Measurements from ENCODE around the gene HOXD11.

Gene HOXD11

DNA sequence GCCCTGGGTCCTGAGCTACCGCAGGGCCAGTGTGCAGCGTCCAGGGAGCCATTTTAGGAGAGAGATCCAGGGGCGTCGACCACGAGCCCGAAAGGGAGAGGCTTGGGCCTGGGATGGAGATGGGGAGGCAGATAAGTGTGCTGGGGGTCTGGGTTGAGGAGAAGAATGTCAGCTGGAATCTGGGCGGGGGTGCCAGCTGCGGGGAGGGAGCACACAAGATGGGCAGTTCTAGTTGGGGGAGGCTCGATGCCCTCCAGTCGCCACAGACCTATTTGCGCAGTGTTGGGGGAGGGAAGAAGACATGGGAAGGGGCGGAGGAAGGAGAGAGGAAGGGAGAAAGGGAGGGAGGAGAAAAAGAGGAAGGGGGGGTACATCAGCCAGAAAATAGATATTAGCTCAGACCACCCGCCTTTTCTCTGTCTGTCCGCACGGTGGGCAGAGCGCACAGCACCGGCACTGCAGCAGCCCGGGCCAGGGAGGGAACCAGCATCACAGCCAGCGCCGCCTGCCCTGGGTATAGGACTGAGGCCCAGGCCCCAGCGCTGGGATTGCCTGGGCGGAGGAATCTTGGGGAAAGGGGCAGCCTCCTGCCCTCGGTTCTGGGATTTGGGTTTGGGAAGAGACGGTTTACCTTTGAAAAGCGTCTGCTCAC lies 1.9 kb upstream of the HOXD11 start:
- Histone ChIP-seq H3K4me1 (ENCODE audit: control insufficient read depth, insufficient read depth, low read length) (no peaks in the 10 kb centered on the region), H3K9me3 (ENCODE audit: control insufficient read depth, insufficient read depth, low read length) (no peaks in the 10 kb centered on the region), H3K4me3 (ENCODE audit: low read depth, low read length) (peak overlapping the region; percentile 30), H3K27me3 (ENCODE audit: control insufficient read depth, insufficient read depth, low read length) (peaks cover 94% of the 10 kb centered on the region), H3K36me3 (ENCODE audit: control insufficient read depth, insufficient read depth, low read length) (no peaks in the 10 kb centered on the region), H3K9ac (ENCODE audit: low read depth, low read length) (no peak overlapping the region)

DNA sequence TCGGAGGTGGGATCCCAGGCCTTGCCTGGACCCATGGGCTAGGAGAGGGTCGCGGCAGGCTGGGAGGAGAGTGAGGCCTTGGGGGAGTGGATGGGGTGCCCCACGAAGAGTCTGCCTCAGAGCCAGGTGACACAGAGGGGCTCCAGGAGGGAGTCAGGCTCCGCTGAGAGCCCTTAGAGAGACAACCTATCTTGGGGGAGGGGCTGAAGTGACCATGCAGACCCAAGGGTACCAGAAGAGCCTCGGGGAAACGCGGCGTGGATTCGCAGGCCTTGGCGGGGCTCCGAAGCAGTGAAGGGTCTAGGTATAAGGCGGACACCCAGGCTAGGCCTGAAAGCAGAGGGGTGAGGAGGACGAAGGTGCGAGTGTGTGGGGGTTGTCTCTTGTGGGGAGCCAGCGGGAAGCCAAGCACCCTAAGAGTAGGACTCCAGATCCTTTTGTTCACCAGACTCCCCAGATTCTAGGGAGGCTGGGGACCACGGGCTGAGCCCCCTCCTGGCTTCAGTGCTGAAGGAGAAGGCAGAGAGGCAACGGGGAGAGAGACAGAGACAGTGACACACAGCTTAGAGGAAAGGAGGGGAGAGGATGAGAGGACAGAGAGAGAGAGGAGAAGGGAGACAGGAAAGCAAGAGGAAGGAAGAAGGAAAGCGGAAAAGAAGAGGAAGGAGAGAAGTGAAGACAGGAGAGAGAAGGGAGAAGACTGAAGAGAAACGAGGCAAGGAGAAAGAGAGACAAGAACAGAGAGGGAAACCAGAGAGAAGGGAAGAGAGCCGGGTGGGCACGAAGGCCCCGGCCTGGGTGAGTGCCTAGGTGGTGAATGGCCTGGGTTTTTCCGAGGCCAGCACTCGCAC lies 1.1 kb upstream of the HOXD11 start:
- H3K9ac ChIP-seq (ENCODE audit: low read depth, low read length) = no peak overlapping the region
- peak overlapping the region; percentile 30 for H3K4me3 ChIP-seq (ENCODE audit: low read depth, low read length)
- no peaks in the 10 kb centered on the region for H3K4me1 ChIP-seq (ENCODE audit: control insufficient read depth, insufficient read depth, low read length)
- H3K9me3 ChIP-seq (ENCODE audit: control insufficient read depth, insufficient read depth, low read length) = no peaks in the 10 kb centered on the region
- H3K36me3 ChIP-seq (ENCODE audit: control insufficient read depth, insufficient read depth, low read length) = no peaks in the 10 kb centered on the region
- H3K27me3 ChIP-seq (ENCODE audit: control insufficient read depth, insufficient read depth, low read length) = peaks cover 94% of the 10 kb centered on the region

- Histone ChIP-seq H3K9ac (ENCODE audit: low read depth, low read length) (no peak overlapping the region), H3K27me3 (ENCODE audit: control insufficient read depth, insufficient read depth, low read length) (peaks cover 94% of the 10 kb centered on the region), H3K36me3 (ENCODE audit: control insufficient read depth, insufficient read depth, low read length) (no peaks in the 10 kb centered on the region), H3K4me3 (ENCODE audit: low read depth, low read length) (no peak overlapping the region), H3K9me3 (ENCODE audit: control insufficient read depth, insufficient read depth, low read length) (no peaks in the 10 kb centered on the region), H3K4me1 (ENCODE audit: control insufficient read depth, insufficient read depth, low read length) (peaks cover 2% of the 10 kb centered on the region)
Observed at GRCh38 chr2:176107731-176108181, 676 bp downstream of the HOXD11 start.

DNA sequence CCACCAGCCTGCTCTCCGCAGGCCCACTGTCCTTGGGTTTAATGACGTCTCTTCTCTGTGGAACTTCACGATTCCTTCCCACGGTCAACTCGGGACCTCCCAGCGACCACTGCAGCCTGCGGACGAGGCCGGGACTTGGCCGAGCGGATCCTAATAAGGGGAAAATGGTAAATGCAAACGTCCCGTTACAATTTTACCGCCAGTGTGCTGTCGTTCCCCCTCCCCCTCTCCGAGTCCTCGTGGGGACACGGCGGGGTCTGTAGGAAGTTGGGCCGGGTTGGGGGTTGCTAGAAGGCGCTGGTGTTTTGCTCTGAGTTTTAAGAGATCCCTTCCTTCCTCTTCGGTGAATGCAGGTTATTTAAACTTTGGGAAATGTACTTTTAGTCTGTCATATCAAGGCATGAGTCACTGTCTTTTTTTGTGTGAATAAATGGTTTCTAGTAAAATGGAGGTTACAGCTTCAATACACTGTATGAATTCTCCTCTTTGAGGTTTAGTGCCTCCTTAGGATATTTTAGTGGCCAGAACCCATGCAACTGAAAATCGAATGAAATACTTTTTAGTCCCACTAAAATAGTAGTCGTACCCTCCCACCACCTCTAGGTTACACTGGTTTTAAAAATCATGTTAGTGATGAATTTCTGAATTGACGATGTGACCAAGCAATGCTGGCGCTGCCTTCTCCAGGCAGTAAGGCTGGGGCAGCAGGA lies 2.3 kb downstream of the HOXD11 start:
- Histone ChIP-seq H3K9ac (ENCODE audit: low read depth, low read length) (no peak overlapping the region), H3K9me3 (ENCODE audit: control insufficient read depth, insufficient read depth, low read length) (no peaks in the 10 kb centered on the region), H3K4me1 (ENCODE audit: control insufficient read depth, insufficient read depth, low read length) (peaks cover 2% of the 10 kb centered on the region), H3K27me3 (ENCODE audit: control insufficient read depth, insufficient read depth, low read length) (peaks cover 94% of the 10 kb centered on the region), H3K36me3 (ENCODE audit: control insufficient read depth, insufficient read depth, low read length) (no peaks in the 10 kb centered on the region), H3K4me3 (ENCODE audit: low read depth, low read length) (no peak overlapping the region)

DNA sequence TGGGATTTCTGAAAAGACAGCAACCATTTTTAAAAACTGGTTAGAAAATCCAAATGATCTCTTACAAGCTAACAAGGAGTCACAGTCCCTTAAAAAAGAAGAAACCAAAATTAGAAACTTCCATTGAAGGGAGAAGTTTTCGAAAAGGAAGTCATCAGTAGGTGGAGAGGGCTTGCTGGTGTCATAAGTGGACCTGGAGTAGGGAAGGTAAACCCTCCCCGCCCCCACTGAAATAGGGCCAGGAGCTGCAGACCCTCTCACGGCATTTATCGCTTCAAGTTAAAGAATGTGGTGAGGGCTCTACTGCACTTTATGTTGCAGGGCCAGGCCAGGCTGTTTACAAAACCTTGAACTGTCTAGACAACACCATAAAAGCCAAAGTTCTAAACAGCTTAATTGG lies 2.9 kb downstream of the HOXD11 start:
- Histone ChIP-seq H3K36me3 (ENCODE audit: control insufficient read depth, insufficient read depth, low read length) (no peaks in the 10 kb centered on the region), H3K4me3 (ENCODE audit: low read depth, low read length) (peak overlapping the region; percentile 5), H3K9ac (ENCODE audit: low read depth, low read length) (no peak overlapping the region), H3K9me3 (ENCODE audit: control insufficient read depth, insufficient read depth, low read length) (no peaks in the 10 kb centered on the region), H3K27me3 (ENCODE audit: control insufficient read depth, insufficient read depth, low read length) (peaks cover 94% of the 10 kb centered on the region), H3K4me1 (ENCODE audit: control insufficient read depth, insufficient read depth, low read length) (peaks cover 2% of the 10 kb centered on the region)

GRCh38 chr2:176110415-176111308 lies 3.6 kb downstream of the HOXD11 start:
- H3K27me3 ChIP-seq (ENCODE audit: control insufficient read depth, insufficient read depth, low read length) = peaks cover 94% of the 10 kb centered on the region
- H3K36me3 ChIP-seq (ENCODE audit: control insufficient read depth, insufficient read depth, low read length) = no peaks in the 10 kb centered on the region
- no peak overlapping the region for H3K9ac ChIP-seq (ENCODE audit: low read depth, low read length)
- H3K4me1 ChIP-seq (ENCODE audit: control insufficient read depth, insufficient read depth, low read length) = peaks cover 2% of the 10 kb centered on the region
- no peaks in the 10 kb centered on the region for H3K9me3 ChIP-seq (ENCODE audit: control insufficient read depth, insufficient read depth, low read length)
- H3K4me3 ChIP-seq (ENCODE audit: low read depth, low read length) = peak overlapping the region; percentile 5

DNA sequence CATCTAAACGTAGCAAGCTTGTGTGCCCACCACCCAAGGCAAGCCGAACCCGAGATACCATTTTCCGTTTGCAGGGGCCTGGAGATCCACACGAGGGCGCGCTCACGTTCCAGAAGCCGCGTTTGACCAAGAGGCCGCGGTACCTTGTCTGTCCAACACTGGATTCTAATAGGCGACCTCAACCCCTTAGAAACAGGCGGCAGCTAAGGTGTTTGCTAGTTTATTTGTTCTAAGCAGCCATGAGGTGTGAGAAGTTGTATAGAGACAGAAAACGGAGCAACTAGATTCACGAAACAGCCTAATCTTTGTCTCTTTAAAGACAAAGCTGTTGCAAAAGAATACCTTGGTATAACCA lies 4.2 kb downstream of the HOXD11 start:
- Histone ChIP-seq H3K27me3 (ENCODE audit: control insufficient read depth, insufficient read depth, low read length) (peaks cover 94% of the 10 kb centered on the region), H3K9ac (ENCODE audit: low read depth, low read length) (no peak overlapping the region), H3K36me3 (ENCODE audit: control insufficient read depth, insufficient read depth, low read length) (no peaks in the 10 kb centered on the region), H3K9me3 (ENCODE audit: control insufficient read depth, insufficient read depth, low read length) (no peaks in the 10 kb centered on the region), H3K4me3 (ENCODE audit: low read depth, low read length) (no peak overlapping the region), H3K4me1 (ENCODE audit: control insufficient read depth, insufficient read depth, low read length) (peaks cover 2% of the 10 kb centered on the region)

GRCh38 chr2:176111846-176112374 lies 4.8 kb downstream of the HOXD11 start:
- H3K4me3 ChIP-seq (ENCODE audit: low read depth, low read length) = peak overlapping the region; percentile 16
- peaks cover 2% of the 10 kb centered on the region for H3K4me1 ChIP-seq (ENCODE audit: control insufficient read depth, insufficient read depth, low read length)
- H3K27me3 ChIP-seq (ENCODE audit: control insufficient read depth, insufficient read depth, low read length) = peaks cover 97% of the 10 kb centered on the region
- H3K36me3 ChIP-seq (ENCODE audit: control insufficient read depth, insufficient read depth, low read length) = no peaks in the 10 kb centered on the region
- no peak overlapping the region for H3K9ac ChIP-seq (ENCODE audit: low read depth, low read length)
- H3K9me3 ChIP-seq (ENCODE audit: control insufficient read depth, insufficient read depth, low read length) = no peaks in the 10 kb centered on the region

GRCh38 chr2:176112375-176113302 lies 5.6 kb downstream of the HOXD11 start:
- Histone ChIP-seq H3K36me3 (ENCODE audit: control insufficient read depth, insufficient read depth, low read length) (no peaks in the 10 kb centered on the region), H3K27me3 (ENCODE audit: control insufficient read depth, insufficient read depth, low read length) (peaks cover 98% of the 10 kb centered on the region), H3K9ac (ENCODE audit: low read depth, low read length) (no peak overlapping the region)

GRCh38 chr2:176114120-176114929 lies 7.2 kb downstream of the HOXD11 start:
- H3K36me3 ChIP-seq (ENCODE audit: control insufficient read depth, insufficient read depth, low read length) = no peaks in the 10 kb centered on the region
- H3K4me1 ChIP-seq (ENCODE audit: control insufficient read depth, insufficient read depth, low read length) = peaks cover 2% of the 10 kb centered on the region
- peaks cover 100% of the 10 kb centered on the region for H3K27me3 ChIP-seq (ENCODE audit: control insufficient read depth, insufficient read depth, low read length)
- H3K9ac ChIP-seq (ENCODE audit: low read depth, low read length) = no peak overlapping the region
- peak overlapping the region; percentile 18 for H3K4me3 ChIP-seq (ENCODE audit: low read depth, low read length)
- no peaks in the 10 kb centered on the region for H3K9me3 ChIP-seq (ENCODE audit: control insufficient read depth, insufficient read depth, low read length)

More at GRCh38 chr2:176112375-176113302, 5.6 kb downstream of the HOXD11 start:
- peak overlapping the region; percentile 16 for H3K4me3 ChIP-seq (ENCODE audit: low read depth, low read length)
- H3K4me1 ChIP-seq (ENCODE audit: control insufficient read depth, insufficient read depth, low read length) = peaks cover 2% of the 10 kb centered on the region
- H3K9me3 ChIP-seq (ENCODE audit: control insufficient read depth, insufficient read depth, low read length) = no peaks in the 10 kb centered on the region

Measured in iPS-15b (cell line).